Embryonic facial prominence (tissue), 1 donor: Measurements from ENCODE around the gene TRIM28.
"Not testable (repeated sequence)": the region's sequence is repeated elsewhere in the genome, so short reads cannot be mapped to it uniquely, and the experiment has no call there.

Experiments
- DNase-seq: peaks from one replicate; pipeline ENCODE4 v3.0.0-alpha.2; 2016; ENCODE audit errors: extremely low spot score

Gene TRIM28

GRCh38 chr19:58561373-58562121 is 17.7 kb downstream of the TRIM28 start:
- DNase-seq, result no peak

DNA sequence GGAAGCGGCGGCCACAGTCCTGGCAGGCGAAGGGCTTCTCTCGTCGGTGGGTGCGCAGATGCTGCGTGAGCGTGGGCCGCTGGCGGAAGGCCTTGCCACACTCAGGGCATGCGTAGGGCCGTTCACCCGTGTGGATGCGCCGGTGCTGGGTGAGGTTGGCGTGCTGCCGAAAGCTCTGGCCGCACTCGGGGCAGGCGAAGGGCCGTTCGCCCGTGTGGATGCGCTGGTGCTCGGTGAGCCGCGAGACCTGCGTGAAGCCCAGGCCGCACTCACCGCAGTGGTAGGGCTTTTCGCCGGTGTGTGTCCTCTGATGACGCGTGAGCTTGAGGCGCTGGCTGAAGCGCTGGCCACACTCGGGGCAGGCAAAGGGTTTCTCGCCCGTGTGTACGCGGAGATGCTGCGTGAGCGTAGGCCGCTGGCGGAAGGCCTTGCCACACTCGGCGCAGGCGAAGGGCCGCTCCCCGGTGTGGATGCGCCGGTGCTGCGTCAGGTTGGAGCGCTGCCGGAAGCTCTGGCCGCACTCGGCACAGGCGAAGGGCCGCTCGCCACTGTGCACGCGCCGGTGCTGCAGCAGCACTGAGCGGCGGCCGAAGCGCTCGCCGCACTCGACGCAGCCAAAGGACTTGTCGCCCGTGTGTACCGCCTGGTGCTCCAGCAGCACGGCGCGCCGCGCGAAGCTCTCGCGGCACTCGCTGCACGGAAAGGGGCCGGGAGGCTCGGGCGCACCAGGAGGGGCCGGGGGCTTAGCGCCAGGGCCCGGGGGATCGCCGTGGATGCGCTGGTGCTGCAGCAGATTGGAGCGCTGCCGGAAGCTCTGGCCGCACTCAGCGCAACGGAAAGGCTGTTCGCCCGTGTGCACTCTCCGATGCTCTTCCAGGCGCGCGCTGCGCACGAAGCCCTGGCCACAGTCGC is 18.5 kb downstream of the TRIM28 start:
- DNase-seq, result no peak

DNA sequence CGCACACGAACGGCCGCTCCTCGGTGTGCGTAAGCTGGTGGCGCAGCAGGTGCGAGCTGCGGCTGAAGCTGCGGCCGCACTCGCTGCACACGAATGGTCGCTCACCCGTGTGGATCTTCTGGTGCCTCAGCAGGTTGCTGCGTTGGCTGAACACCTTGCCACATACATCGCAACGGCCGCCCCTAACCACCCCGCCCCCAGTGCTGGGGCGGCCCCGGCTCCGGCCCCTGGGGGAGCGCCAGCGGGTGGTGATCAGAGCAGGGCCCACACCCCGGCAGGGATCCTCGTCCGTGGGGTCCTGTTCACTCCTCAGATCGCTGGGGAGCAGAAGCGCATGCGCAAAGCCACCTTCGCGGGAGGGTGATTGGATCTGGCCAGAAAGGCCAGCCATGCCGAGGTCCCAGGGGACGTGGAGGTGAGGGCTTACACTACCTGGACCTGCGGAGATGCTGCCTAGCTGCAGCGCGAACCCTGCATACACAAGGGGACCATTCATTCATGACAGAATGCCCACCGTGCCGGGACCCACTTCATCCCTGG is 19.2 kb downstream of the TRIM28 start:
- no peak for DNase-seq

GRCh38 chr19:58563823-58564222 is 20.0 kb downstream of the TRIM28 start:
- DNase-seq, result no peak

DNA sequence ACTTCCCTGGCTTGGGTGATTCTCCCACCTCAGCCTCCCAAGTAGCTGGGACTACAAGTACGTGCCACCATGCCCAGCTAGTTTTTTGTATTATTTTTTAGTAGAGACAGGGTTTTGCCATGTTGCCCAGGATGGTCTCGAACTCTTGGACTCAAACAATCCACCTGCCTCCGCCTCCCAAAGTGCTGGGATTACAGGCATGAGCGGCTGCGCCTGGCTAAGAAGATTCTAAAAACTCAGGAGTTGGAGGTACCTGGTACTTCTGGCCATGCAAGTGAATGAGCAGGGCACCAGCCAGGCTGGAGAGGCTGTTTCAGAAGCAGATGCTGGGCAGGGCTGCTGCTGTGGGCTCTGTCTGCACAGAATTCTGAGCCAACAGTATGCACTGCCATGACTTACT is 23.1 kb downstream of the TRIM28 start:
- no peak for DNase-seq

- no peak for DNase-seq
Observed at GRCh38 chr19:58568453-58569130, 24.7 kb downstream of the TRIM28 start.

DNA sequence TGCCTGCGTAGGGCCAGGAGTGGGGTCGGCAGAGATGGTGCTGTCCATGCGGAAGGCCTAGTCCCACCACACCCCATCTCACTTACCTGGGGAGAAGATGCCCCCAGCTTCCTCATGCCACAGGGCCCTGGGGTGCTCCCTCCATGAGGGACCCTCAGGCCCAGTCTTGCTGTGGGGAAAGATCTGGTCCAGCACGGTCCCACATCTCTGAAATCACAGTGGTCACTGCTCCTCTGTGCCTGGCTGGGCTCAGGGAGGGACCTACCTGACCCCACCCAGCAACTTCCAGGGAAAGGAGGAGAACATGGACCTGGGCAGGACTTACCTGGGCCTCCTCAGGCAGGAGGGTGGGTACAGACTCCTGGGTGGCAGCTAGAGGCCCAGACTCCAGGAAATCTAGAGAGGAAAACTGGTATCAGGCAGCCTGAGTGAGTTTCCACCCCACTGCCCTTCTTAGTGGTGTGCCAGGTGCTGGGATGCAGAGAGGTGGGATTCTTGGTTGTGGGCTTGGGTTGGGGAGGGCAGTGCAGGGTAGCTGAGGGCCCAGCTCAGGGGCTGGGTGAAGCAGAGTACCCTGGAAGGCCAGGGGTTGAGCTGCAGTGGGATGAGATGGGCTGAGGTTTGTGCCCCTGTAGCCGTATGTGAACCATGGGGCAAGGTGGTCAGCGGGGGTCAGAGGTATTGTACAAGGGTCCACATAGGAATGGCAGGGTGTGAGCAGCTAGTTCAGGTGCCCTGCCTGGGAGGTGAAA is 25.5 kb downstream of the TRIM28 start:
- DNase-seq, result no peak

DNA sequence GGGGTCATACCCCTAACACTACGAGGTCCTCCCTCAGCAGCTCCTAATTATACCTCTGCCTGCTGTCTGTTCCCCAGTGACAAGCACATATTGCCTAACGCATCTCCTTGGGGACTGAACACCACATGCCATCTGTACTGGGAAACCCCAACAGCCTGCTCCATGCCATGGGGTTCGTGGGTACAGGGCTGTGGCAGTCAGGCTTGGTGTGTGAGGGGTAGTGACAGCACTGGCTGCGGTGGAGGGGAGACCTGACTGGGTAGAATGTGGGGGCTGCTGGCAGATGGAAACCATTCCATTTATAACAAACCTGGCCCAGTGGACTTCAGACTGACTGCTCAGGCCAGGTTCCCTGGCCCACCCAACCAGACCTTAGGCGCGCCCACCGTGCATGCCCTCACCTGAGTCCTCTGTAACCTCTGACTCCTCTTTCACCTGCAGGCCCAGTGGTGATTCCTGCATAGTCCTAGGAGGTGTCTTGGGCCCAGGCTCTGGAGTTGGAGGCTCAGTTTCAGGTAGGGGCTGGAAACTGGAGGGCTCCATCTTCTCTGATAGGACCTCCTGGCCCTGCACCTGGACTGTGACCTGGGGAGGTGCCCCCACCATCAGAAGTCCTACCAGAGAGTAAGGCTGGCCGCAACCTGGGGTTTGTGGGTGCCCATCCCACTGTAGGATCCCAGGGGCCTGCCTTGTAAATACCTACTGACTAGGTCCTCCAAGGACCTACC is 26.2 kb downstream of the TRIM28 start:
- no peak for DNase-seq

DNA sequence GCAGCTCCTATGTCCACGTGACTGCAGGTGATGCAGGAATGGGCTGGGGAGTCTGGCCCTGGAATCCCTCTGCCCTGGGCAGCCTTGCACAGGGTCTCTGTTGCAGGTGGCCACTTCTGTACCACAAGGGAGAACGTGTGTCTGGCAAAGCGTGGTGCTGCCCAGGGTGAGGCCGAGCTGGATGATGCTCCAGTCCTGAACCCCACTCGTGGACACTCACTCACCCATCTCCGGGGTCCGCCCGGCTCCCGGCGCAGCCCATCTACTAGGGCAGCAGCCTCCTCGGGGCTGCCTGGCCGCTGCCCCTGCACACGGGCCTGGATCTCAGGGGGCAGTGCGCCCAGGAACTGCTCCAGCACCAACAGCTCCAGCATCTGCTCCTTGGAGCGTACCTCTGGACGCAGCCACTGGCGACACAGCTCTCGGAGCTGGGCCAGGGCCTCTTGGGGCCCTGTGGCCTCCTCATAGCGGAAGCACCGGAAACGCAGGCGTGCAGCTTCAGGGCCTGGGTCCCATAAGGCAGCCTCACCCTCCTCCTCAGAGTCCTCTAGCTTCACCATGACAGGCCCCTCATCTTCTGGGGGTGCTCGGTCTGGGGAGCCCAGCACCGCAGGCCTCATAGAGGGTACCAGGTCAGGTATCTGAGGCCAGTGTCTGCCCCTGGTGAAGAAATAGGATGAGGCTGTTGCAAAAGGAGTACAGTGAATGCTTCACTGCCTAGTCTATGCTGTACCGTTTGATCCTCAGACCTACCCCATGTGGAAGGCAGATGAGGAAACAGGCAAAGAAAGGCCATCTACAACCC is 27.1 kb downstream of the TRIM28 start:
- no peak for DNase-seq

GRCh38 chr19:58571575-58571947 is 27.7 kb downstream of the TRIM28 start:
- DNase-seq, result no peak

GRCh38 chr19:58572026-58572817 is 28.4 kb downstream of the TRIM28 start:
- DNase-seq, result no peak

GRCh38 chr19:58572818-58573657 is 29.2 kb downstream of the TRIM28 start, which contains the start of gene MZF1:
MZF1 (minus strand) TSS chr19:58573335; CDS start chr19:58571389, 1,946 bp downstream.
- peak; percentile 100 for DNase-seq

DNA sequence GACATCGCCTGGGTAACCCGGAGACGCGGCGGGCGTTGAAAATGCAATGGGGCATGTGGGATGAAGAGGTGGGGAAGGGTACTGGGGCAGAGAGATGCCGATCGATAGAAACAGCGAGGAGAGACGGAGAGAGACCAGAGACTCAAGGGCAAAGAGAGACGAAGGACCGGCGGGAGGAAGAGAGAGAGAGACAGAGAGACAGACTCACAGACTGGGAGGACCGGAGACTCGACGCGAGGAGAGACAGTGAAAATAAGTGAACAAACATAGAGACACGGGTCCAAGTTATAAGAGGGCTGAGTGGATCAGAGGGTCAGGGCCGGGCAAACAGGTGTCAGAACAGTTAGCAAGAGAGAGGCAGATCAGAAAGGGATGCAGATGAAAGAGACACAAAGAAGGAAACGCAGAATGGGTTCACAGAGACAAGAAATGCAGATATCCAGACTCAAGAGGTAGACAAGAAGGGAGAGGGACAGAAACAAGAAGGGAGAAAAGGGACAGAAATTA is 29.8 kb downstream of the TRIM28 start:
- no peak for DNase-seq

DNA sequence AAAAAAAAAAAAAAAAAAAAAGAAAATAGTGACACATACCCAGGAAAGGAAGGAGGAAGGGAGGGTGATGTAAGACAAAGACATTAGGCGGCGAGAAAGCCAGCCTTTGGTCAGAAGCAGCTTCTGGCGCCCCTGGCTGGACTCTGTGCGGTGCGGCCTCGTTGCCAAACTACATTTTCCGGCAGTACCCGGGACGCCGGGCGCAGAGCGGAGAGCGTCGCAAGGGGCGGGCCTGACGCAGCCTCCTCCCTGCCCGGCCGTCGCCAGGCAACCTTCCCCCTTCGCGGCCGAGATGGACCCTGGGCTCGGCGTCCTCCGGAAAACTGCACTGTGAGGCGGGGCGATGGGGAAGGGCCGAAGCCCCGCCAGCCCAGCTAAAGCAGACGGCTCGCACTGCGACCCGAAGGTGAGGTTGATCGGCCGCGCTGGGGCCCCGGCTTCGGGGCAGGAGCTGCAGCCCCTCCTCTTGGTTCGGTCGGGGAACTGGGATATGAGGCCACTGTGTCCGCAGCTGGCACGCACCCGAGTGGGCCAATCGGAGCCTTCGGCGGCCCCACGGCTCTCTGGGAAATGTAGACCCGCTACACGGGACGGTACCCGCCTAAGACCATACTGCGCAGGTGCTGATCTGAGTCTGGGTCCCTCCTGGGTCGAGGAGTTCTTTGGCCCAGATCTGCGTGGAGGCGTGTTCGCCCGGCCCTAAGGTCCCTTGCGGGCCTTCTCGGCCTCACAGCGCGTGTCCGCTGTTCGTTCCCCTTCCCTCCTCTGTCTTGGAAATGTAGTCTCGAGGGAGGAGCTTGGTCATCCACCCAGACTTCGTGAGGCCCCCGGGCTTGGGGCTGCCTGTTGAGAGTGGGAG is 31.5 kb downstream of the TRIM28 start:
- DNase-seq, result peak; percentile 88

DNA sequence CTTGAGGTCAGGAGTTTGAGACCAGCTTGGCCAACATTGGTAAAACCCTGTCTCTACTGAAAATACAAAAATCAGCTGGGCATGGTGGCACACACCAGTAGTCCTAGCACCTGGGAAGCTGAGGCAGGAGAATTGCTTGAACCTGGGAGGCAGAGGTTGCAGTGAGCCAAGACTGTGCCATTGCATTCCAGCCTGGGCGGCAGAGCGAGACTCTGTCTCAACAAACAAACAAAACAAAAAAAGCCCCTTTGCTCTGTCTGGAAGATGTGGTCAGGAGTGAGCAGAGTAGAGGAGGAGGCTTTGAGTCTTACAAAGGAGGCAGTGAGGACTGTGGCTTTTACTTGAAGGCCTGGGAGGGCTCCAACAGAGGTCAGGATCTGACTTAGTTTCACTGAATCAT is 33.7 kb downstream of the TRIM28 start:
- DNase-seq, result not testable (repeated sequence)

DNA sequence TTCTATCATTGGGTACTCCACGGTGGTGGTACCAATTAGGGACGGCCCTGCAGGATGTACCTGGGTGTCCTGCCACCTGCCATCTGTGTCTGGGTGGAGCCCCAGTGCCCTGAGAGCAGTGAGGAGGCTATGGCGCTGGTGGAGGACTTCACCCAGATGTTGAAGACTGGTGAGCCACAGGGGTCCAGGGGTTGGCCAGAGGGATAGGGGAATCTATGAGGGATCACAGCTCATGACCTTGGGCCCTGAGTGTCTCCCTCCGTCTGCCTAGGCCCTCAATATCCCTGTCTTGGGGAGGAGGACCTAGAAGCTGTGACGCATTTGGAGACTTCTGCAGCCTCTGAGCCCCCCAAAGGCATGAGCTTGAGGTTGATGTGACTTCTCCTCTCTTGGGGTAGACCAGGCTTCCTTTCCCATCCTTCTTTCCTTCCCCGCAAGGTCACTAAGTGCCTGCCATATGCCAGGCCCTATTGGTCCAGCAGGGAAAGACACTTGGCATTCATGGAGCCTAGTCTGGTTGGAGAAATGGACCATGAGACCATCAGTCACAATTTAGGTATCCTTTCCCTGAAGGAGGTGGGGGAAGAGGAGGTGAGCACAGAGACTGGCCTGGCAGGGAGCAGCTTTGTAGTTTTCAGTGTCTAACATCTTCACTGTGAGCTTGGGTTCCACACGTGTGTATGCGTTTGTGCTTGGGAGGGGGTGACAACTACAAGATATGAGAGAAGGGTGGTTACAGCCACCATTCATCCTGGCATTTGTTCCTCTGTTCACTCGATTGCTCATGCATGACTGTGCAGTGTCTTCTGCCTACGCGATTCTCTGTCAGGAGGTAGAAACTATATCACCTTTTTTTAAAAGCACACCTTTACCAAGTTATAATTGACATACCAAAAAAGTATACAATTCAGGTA is 34.4 kb downstream of the TRIM28 start:
- DNase-seq, result no peak
